Right renal cortex interstitium (tissue), 3 donors: ENCODE measurements around the gene RNF125. TPM values are rescaled to one million over a fixed set of nuclear protein-coding genes. Genes with fewer than 3 reads are reported as not detected.
"Not testable (repeated sequence)": the region's sequence is repeated elsewhere in the genome, so short reads cannot be mapped to it uniquely, and the experiment has no call there.

Experiments used
- DNase-seq, 3 donors: peaks; one replicate each; pipeline ENCODE4 v3.0.0-alpha.2; 2013; ENCODE audit warnings: low read depth in 3 of 3, low spot score in 2 of 3
- polyA plus RNA-seq, 3 donors: library from polyadenylated mRNA; unstranded; fragments of 120-200 nt; gene quantifications; one replicate each; pipeline ENCODE4 v1.2.1, GENCODE V29; 2013; ENCODE audit not compliant: insufficient read length in 3 of 3

Gene RNF125
- polyA plus RNA-seq, 3 donors = 1.6 to 2.6 (median 2.3) TPM

GRCh38 chr18:32083781-32084180 is 65.2 kb downstream of the RNF125 start:
- DNase-seq = no peak

GRCh38 chr18:32086881-32087280 is 68.3 kb downstream of the RNF125 start:
- DNase-seq = no peak

- not testable (repeated sequence) for DNase-seq
Observed at GRCh38 chr18:32090831-32091230, 72.2 kb downstream of the RNF125 start.

GRCh38 chr18:32091325-32091723 is 72.7 kb downstream of the RNF125 start:
- no peak for DNase-seq

GRCh38 chr18:32091724-32092421 is 73.2 kb downstream of the RNF125 start, which contains the start of gene RNF138:
RNF138 (plus strand) TSS chr18:32091874; CDS start chr18:32092777, 903 bp downstream.
- DNase-seq = peak; percentile 58 to 76 (median 73)

- DNase-seq = peak; percentile 81 to 96 (median 94)
Observed at GRCh38 chr18:32092422-32093101, 73.9 kb downstream of the RNF125 start.

GRCh38 chr18:32093102-32093511 is 74.5 kb downstream of the RNF125 start:
- peak; percentile 40 to 56 (median 50) for DNase-seq

GRCh38 chr18:32093523-32093922 is 74.9 kb downstream of the RNF125 start:
- DNase-seq = peak; percentile 9 to 38 (median 23)

- no peak for DNase-seq
Observed at GRCh38 chr18:32095192-32095899, 76.7 kb downstream of the RNF125 start.

GRCh38 chr18:32095900-32096229 is 77.2 kb downstream of the RNF125 start:
- DNase-seq = no peak

GRCh38 chr18:32096946-32097345 is 78.3 kb downstream of the RNF125 start:
- no peak for DNase-seq

GRCh38 chr18:32104516-32104915 is 85.9 kb downstream of the RNF125 start:
- DNase-seq = no peak

- DNase-seq = no peak
Observed at GRCh38 chr18:32110005-32110404, 91.4 kb downstream of the RNF125 start.

- DNase-seq = no peak
Observed at GRCh38 chr18:32111706-32112105, 93.1 kb downstream of the RNF125 start.

GRCh38 chr18:32112826-32113225 is 94.2 kb downstream of the RNF125 start:
- DNase-seq = no peak

GRCh38 chr18:32114293-32114942 is 95.8 kb downstream of the RNF125 start:
- no peak for DNase-seq

- DNase-seq = no peak
Observed at GRCh38 chr18:32122039-32122438, 103.4 kb downstream of the RNF125 start.
